ENCODE measurements around the gene CTDSP2. TPM values are rescaled to one million over a fixed set of nuclear protein-coding genes. Genes with fewer than 3 reads are reported as not detected.

The CTDSP2 gene
- total RNA-seq, 2 donors from 2014 or later: 99.2 to 159 TPM

DNA sequence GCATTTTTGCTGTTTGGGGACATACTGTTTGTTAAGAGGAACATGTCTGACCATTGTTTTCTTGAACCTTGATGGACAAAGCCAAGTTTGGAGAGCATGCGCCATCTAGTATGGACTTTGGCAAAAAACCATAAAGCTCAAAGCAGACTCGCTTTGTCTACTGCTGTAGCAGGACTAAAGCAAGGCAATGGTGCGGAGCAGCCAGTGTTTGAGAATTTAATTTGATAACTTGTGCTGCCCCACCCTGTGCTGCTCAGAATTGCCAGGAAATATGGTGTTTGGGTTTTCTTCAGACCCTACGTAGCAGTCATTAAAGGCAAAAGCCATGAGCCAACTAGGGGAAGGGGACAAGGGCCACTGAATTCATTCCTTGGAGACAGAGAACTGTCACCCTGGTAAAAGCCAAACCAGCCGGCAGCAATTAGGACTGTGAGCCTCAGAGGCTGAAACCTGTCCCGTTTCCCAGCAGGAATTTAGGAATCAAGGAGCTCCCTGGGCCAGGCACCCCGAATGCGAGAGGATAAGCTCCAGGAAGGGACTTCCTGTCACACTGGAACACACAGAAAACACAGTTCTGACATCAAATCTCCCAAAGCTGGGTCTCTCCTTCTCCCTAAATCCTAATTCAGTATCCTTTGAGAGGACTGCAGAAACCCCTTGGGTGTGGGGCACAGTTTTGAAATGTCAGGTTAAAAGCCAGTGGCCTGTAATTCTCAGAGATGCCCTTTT is 29.1 kb downstream of the CTDSP2 start:
- H3K9me3 ChIP-seq: no peaks in the 10 kb centered on the region
- no peak for DNase-seq (ENCODE audit: low spot score)
- no peak for TF ChIP-seq POLR2AphosphoS5 (IDR thresholded peaks at IDR 0.05)
- TF ChIP-seq POLR2A (IDR thresholded peaks at IDR 0.05): no peak
- TF ChIP-seq, protein P1, sequence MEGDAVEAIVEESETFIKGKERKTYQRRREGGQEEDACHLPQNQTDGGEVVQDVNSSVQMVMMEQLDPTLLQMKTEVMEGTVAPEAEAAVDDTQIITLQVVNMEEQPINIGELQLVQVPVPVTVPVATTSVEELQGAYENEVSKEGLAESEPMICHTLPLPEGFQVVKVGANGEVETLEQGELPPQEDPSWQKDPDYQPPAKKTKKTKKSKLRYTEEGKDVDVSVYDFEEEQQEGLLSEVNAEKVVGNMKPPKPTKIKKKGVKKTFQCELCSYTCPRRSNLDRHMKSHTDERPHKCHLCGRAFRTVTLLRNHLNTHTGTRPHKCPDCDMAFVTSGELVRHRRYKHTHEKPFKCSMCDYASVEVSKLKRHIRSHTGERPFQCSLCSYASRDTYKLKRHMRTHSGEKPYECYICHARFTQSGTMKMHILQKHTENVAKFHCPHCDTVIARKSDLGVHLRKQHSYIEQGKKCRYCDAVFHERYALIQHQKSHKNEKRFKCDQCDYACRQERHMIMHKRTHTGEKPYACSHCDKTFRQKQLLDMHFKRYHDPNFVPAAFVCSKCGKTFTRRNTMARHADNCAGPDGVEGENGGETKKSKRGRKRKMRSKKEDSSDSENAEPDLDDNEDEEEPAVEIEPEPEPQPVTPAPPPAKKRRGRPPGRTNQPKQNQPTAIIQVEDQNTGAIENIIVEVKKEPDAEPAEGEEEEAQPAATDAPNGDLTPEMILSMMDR (IDR thresholded peaks at IDR 0.05): no peak
- no peak overlapping the region for H3K4me3 ChIP-seq
- no peaks in the 10 kb centered on the region for H3K4me1 ChIP-seq (replicated peaks)
- intact Hi-C loops (cut with DNase I): no loop called here
- peaks cover 1 to 6% of the 10 kb centered on the region in 2 donors for H3K36me3 ChIP-seq
- no peaks in the 10 kb centered on the region for H3K27me3 ChIP-seq (replicated peaks; ENCODE audit: insufficient read depth)
- no peak overlapping the region for H3K27ac ChIP-seq
- 77% methylated on average over 8 of the region's 8 CpGs for WGBS

- Histone ChIP-seq H3K4me3 (no peak overlapping the region), H3K4me1 (replicated peaks) (no peaks in the 10 kb centered on the region)
- no peak for DNase-seq (ENCODE audit: low spot score)
Measured at GRCh38 chr12:57816855-57817151, 29.7 kb downstream of the CTDSP2 start.

DNA sequence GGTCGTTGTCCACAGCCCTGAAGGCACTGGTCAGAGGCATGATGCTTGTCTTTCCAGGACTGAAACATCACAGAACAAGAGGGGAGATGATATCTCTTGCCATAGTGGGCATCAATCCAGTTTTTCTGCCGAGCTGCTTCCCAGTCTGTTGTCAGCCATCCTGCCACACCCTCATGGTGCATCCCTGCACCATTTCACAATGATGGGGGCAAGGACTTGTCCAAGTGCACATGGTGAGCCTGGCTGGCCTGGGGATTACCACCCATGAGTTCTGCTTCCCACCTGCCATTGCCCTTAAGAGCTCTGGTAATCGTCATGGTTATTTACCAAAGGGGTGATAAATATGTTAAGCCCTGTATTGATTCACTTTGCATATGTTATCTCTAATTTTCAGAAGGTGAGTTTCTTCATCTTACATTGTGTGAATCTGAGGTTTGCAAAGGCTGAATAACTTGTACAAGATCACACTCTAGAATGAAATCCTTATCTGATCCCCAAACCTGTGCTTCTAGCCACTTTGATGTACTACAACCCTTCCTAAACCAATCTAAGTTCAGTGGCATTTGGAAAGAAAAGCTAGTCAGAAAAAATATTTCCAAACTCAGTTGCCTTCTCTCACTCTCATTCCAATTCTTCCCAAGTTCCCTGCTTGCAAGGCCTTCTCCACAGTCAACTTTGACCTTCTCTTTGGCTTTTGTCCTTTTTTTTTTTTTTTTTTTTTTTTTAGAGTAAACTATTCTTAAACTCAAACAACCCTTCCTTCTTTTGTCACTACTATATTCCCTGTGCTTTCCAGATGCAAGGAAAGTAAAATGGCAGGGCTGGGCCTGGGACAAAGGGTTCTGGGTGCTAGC is 30.3 kb downstream of the CTDSP2 start:
- WGBS: 31% methylated on average over 3 of the region's 3 CpGs
- H3K27me3 ChIP-seq (replicated peaks; ENCODE audit: insufficient read depth): no peaks in the 10 kb centered on the region
- H3K27ac ChIP-seq: no peak overlapping the region
- H3K4me3 ChIP-seq: no peak overlapping the region
- no peak for DNase-seq (ENCODE audit: low spot score)
- TF ChIP-seq POLR2AphosphoS5 (IDR thresholded peaks at IDR 0.05) (no peak), POLR2A (IDR thresholded peaks at IDR 0.05) (no peak)
- TF ChIP-seq, protein P1 (IDR thresholded peaks at IDR 0.05): no peak
- no peaks in the 10 kb centered on the region for H3K36me3 ChIP-seq
- intact Hi-C loops (cut with DNase I): no loop called here
- no peaks in the 10 kb centered on the region for H3K4me1 ChIP-seq (replicated peaks)
- H3K9me3 ChIP-seq: no peaks in the 10 kb centered on the region

More at GRCh38 chr12:57816855-57817151, 29.7 kb downstream of the CTDSP2 start:
- Histone ChIP-seq H3K36me3 (peaks cover 0 to under 1% of the 10 kb centered on the region in 2 donors), H3K27ac (no peak overlapping the region), H3K27me3 (replicated peaks; ENCODE audit: insufficient read depth) (no peaks in the 10 kb centered on the region), H3K9me3 (no peaks in the 10 kb centered on the region)
- WGBS: 56% methylated on average over 5 of the region's 5 CpGs
- TF ChIP-seq, protein P1 (IDR thresholded peaks at IDR 0.05): no peak
- TF ChIP-seq POLR2A (IDR thresholded peaks at IDR 0.05) (no peak), POLR2AphosphoS5 (IDR thresholded peaks at IDR 0.05) (no peak)
- intact Hi-C loops (cut with DNase I): no loop called here

DNA sequence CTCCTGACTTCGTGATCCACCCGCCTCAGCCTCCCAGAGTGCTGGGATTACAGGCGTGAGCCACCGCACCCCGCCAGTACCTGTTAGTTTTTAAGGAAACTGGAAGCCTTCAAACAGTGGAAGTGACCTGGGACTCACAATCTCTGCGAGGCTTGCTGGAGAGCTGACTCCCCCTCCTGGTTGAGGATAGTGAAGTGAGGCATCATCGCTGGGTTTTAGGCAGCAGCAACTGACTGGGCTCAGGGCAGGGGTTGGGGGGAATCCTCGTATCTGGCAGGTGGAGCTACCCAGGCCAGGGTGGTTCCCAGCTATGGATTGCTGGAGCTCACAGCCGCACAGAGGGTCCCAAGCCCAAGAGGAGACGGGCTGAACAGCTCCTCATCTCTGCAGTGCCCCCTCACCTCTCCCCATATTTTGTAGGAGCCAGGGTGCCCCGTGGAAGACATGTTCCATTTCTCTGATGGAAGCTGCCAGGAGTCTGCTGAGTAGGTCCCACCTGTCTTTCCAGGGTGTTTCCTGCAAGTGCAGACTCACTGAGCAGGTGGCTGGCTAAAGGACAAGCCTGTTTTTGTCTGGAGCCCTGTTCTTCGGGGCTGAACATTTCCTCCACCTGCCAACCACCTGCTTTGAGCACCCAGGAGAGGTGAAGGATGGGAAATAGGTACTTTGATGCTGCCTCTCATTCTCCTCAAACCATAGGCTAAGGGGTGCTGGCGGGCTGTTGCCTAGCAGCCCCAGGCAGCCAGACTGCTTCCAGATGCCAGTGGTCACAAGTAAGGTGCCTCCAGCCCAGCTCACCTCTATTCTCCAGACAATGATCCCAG is 31.1 kb downstream of the CTDSP2 start:
- H3K27ac ChIP-seq: no peak overlapping the region
- no peaks in the 10 kb centered on the region for H3K27me3 ChIP-seq (replicated peaks; ENCODE audit: insufficient read depth)
- no peaks in the 10 kb centered on the region for H3K36me3 ChIP-seq
- no peak for DNase-seq (ENCODE audit: low spot score)
- H3K9me3 ChIP-seq: no peaks in the 10 kb centered on the region
- TF ChIP-seq, protein P1 (IDR thresholded peaks at IDR 0.05): no peak
- intact Hi-C loops (cut with DNase I): no loop called here
- no peak overlapping the region for H3K4me3 ChIP-seq
- H3K4me1 ChIP-seq (replicated peaks): no peaks in the 10 kb centered on the region
- WGBS: 82% methylated on average over 11 of the region's 13 CpGs
